Sigmoid colon (tissue), 7 donors: ENCODE measurements around the gene AK8. TPM values are rescaled to one million over a fixed set of nuclear protein-coding genes. Genes with fewer than 3 reads are reported as not detected.

Experiments used
- DNase-seq: peaks from one replicate; pipeline ENCODE4 v3.0.0-alpha.2; 2019
- H3K27ac ChIP-seq, 4 donors: fragments of 200-600 bp; sonication (generic); one replicate each; pipeline ENCODE4 v1.5.1; 2016 to 2019; ENCODE audit warnings: mild to moderate bottlenecking in 1 of 4
- H3K27me3 ChIP-seq, 3 donors: fragments of 200-600 bp; sonication (generic); one replicate each; pipeline ENCODE4 v1.5.1; 2019; ENCODE audit warnings: mild to moderate bottlenecking in 1 of 3
- H3K36me3 ChIP-seq, 4 donors: fragments of 200-600 bp; sonication (generic); one replicate each; pipeline ENCODE4 v1.5.1; 2016 to 2019
- H3K4me1 ChIP-seq, 4 donors: fragments of 200-600 bp; sonication (generic); one replicate each; pipeline ENCODE4 v1.5.1; 2017 to 2019
- H3K4me3 ChIP-seq, 4 donors: fragments of 200-600 bp; sonication (generic); one replicate each; pipeline ENCODE4 v1.5.1; 2017 to 2019; ENCODE audit warnings: mild to moderate bottlenecking in 2 of 4, moderate library complexity in 1 of 4
- H3K9me3 ChIP-seq, 4 donors: fragments of 200-600 bp in 3 of 4; sonication (generic) in 3 of 4; one replicate each; pipeline versions ENCODE4 v1.5.1 to v1.6.1; 2013 to 2019
- EP300 ChIP-seq, 4 donors: sonication (generic); formaldehyde crosslinking; IDR thresholded peaks; one replicate each; pipeline ENCODE4 v1.6.1; 2017; ENCODE audit warnings: antibody characterized with exemption in 4 of 4
- POLR2A ChIP-seq, 2 donors: fragments of 450-650 bp; IDR thresholded peaks; one replicate each; pipeline ENCODE4 v1.6.1; 2016; ENCODE audit warnings: antibody characterized with exemption in 2 of 2, mild to moderate bottlenecking in 2 of 2, moderate library complexity in 2 of 2
- POLR2AphosphoS5 ChIP-seq, 4 donors: sonication (generic); formaldehyde crosslinking; IDR thresholded peaks; one replicate each; pipeline ENCODE4 v1.6.1; 2017; ENCODE audit warnings: antibody characterized with exemption in 4 of 4
- WGBS, 2 donors: extraction: QIAGEN DNeasy Blood & Tissue Kit; methylation state at CpG; one replicate each; pipeline ENCODE4 v1.1.7; 2013; 5-methylcytosine and 5-hydroxymethylcytosine counted together
- intact Hi-C: fragments of 100-400 bp; cut with DNase I; formaldehyde crosslinking; loops from one replicate; pipeline ENCODE4 v1.15.1; 2023
- polyA plus RNA-seq, 3 donors: library from polyadenylated mRNA; stranded (reverse); fragments of 200-250 nt; gene quantifications; one replicate each; pipeline ENCODE4 v1.2.3, GENCODE V29; 2013
- total RNA-seq, 4 donors: library from RNA; depleted of rRNA; stranded (reverse); fragments of >200 nt; gene quantifications; one replicate each; pipeline ENCODE4 v1.1.0, GENCODE V29; 2016
- TF ChIP-seq, protein P1 (sequence below), 4 experiments: fragments of 450-650 bp in 3 of 4; fragments of 200-600 bp in 1 of 4; IDR thresholded peaks; one replicate each; pipeline ENCODE4 v1.5.1; 2016 to 2019; ENCODE audit warnings: antibody characterized with exemption in 4 of 4, mild to moderate bottlenecking in 3 of 4, moderate library complexity in 2 of 4
- donor health status: healthy with polysubstance abuse.
- donor health status: Bipolar disorder and iron deficiency.
- donor health status: healthy.

The AK8 gene
- total and polyA plus RNA-seq, 7 donors: 0.25 to 1.2 (median 0.59) TPM; not detected in 3

- Histone ChIP-seq H3K9me3 (no peaks in the 10 kb centered on the region), H3K36me3 (no peaks in the 10 kb centered on the region), H3K27me3 (no peaks in the 10 kb centered on the region), H3K4me3 (no peak overlapping the region), H3K27ac (no peak overlapping the region), H3K4me1 (no peaks in the 10 kb centered on the region)
- TF ChIP-seq POLR2A (IDR thresholded peaks at IDR 0.05) (no peak), POLR2AphosphoS5 (IDR thresholded peaks at IDR 0.05) (no peak), EP300 (IDR thresholded peaks at IDR 0.05) (no peak)
- TF ChIP-seq, protein P1, sequence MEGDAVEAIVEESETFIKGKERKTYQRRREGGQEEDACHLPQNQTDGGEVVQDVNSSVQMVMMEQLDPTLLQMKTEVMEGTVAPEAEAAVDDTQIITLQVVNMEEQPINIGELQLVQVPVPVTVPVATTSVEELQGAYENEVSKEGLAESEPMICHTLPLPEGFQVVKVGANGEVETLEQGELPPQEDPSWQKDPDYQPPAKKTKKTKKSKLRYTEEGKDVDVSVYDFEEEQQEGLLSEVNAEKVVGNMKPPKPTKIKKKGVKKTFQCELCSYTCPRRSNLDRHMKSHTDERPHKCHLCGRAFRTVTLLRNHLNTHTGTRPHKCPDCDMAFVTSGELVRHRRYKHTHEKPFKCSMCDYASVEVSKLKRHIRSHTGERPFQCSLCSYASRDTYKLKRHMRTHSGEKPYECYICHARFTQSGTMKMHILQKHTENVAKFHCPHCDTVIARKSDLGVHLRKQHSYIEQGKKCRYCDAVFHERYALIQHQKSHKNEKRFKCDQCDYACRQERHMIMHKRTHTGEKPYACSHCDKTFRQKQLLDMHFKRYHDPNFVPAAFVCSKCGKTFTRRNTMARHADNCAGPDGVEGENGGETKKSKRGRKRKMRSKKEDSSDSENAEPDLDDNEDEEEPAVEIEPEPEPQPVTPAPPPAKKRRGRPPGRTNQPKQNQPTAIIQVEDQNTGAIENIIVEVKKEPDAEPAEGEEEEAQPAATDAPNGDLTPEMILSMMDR (IDR thresholded peaks at IDR 0.05): no peak
- intact Hi-C loops: no loop called here
- WGBS, 2 donors: 89 to 90% methylated on average over 23 of the region's 23 CpGs
- DNase-seq: no peak
Observed at GRCh38 chr9:132708769-132709430, 169.2 kb downstream of the AK8 start.

- 82 to 86% methylated on average over 8 of the region's 8 CpGs for WGBS, 2 donors
- H3K4me3 ChIP-seq: no peak overlapping the region
- DNase-seq: no peak
- no peaks in the 10 kb centered on the region for H3K9me3 ChIP-seq
- H3K27ac ChIP-seq: no peak overlapping the region
- H3K36me3 ChIP-seq: no peaks in the 10 kb centered on the region
- no peaks in the 10 kb centered on the region for H3K4me1 ChIP-seq
- intact Hi-C loops: no loop called here
- no peaks in the 10 kb centered on the region for H3K27me3 ChIP-seq
- TF ChIP-seq, protein P1 (IDR thresholded peaks at IDR 0.05): no peak
- TF ChIP-seq POLR2AphosphoS5 (IDR thresholded peaks at IDR 0.05): no peak
- TF ChIP-seq EP300 (IDR thresholded peaks at IDR 0.05): no peak
- no peak for TF ChIP-seq POLR2A (IDR thresholded peaks at IDR 0.05)
Observed at GRCh38 chr9:132708239-132708638, 169.8 kb downstream of the AK8 start.

- 11 to 54% methylated on average over 2 of the region's 2 CpGs for WGBS, 2 donors
- TF ChIP-seq POLR2A (IDR thresholded peaks at IDR 0.05) (no peak), EP300 (IDR thresholded peaks at IDR 0.05) (no peak), POLR2AphosphoS5 (IDR thresholded peaks at IDR 0.05) (no peak)
- TF ChIP-seq, protein P1 (IDR thresholded peaks at IDR 0.05): no peak
- intact Hi-C loops: no loop called here
- no peaks in the 10 kb centered on the region for H3K4me1 ChIP-seq
- no peak overlapping the region for H3K4me3 ChIP-seq
- no peaks in the 10 kb centered on the region for H3K9me3 ChIP-seq
- H3K27ac ChIP-seq: no peak overlapping the region
- DNase-seq: no peak
- no peaks in the 10 kb centered on the region for H3K27me3 ChIP-seq
- no peaks in the 10 kb centered on the region for H3K36me3 ChIP-seq
Observed at GRCh38 chr9:132703336-132703735, 174.7 kb downstream of the AK8 start.

DNA sequence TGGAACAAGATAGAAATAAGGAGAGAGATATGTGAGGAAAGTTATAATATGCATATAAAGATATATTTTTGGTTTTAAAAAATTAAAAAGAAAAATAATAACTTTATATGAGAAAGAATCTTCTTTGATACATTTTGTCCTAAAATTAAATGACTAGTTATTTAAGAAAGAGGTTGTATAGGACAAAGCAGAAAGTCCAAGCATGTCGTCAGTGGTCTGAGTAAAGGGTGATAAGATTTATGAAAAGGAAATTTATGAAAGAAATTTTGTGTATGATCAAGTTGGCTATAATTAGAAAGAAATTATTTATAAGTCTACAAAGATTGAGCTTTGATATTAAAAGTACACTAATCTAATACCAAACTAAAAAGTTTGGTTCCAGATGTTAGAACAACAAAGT lies 175.8 kb downstream of the AK8 start:
- Histone ChIP-seq H3K9me3 (peaks cover 0 to 4% (median 2%) of the 10 kb centered on the region in 4 donors), H3K27me3 (no peaks in the 10 kb centered on the region), H3K4me3 (no peak overlapping the region), H3K27ac (no peak overlapping the region), H3K36me3 (no peaks in the 10 kb centered on the region), H3K4me1 (no peaks in the 10 kb centered on the region)
- DNase-seq: no peak
- WGBS, 2 donors: 1 to 37% methylated on average over 1 of the region's 1 CpG
- TF ChIP-seq EP300 (IDR thresholded peaks at IDR 0.05) (no peak), POLR2A (IDR thresholded peaks at IDR 0.05) (no peak), POLR2AphosphoS5 (IDR thresholded peaks at IDR 0.05) (no peak)
- TF ChIP-seq, protein P1 (IDR thresholded peaks at IDR 0.05): no peak
- intact Hi-C loops: no loop called here

GRCh38 chr9:132699956-132700355 lies 178.1 kb downstream of the AK8 start:
- no peak overlapping the region for H3K27ac ChIP-seq
- H3K4me1 ChIP-seq: no peaks in the 10 kb centered on the region
- no peak for DNase-seq
- no peaks in the 10 kb centered on the region for H3K27me3 ChIP-seq
- H3K9me3 ChIP-seq: peaks cover 0 to 7% (median 3%) of the 10 kb centered on the region in 4 donors
- TF ChIP-seq, protein P1 (IDR thresholded peaks at IDR 0.05): no peak
- TF ChIP-seq POLR2AphosphoS5 (IDR thresholded peaks at IDR 0.05): no peak
- no peak for TF ChIP-seq EP300 (IDR thresholded peaks at IDR 0.05)
- no peak for TF ChIP-seq POLR2A (IDR thresholded peaks at IDR 0.05)
- no peak overlapping the region for H3K4me3 ChIP-seq
- H3K36me3 ChIP-seq: no peaks in the 10 kb centered on the region
- 4 to 25% methylated on average over 1 of the region's 1 CpG for WGBS, 2 donors
- intact Hi-C loops: no loop called here
